Activated gamma-delta T cell (primary cell): ENCODE measurements around the gene TPM4.

Experiments used
- DNase-seq: peaks from one replicate; lab custom pipeline; 2025; lab: John Stamatoyannopoulos, UW

Gene TPM4

DNA sequence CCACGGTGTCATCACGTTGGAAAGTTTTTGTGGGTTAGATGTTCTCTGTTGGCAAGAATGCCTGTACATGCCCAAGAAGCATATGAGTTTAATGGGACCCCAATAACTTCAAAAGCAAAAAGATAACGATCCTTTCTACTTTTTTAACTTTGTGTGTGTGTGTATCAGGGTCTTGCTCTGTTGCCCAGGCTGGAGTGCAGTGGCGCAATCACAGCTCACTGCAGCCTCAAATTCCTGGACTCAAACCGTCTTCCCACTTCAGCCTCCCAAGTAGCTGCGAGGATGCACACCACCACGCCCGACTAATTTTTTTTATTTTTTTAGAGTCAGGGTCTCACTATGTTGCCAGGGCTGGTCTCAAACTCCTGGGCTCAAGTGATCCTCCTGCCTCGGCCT lies 34.3 kb upstream of the TPM4 start:
- DNase-seq, result no peak

GRCh38 chr19:16042533-16043085 lies 33.7 kb upstream of the TPM4 start:
- DNase-seq, result no peak

DNA sequence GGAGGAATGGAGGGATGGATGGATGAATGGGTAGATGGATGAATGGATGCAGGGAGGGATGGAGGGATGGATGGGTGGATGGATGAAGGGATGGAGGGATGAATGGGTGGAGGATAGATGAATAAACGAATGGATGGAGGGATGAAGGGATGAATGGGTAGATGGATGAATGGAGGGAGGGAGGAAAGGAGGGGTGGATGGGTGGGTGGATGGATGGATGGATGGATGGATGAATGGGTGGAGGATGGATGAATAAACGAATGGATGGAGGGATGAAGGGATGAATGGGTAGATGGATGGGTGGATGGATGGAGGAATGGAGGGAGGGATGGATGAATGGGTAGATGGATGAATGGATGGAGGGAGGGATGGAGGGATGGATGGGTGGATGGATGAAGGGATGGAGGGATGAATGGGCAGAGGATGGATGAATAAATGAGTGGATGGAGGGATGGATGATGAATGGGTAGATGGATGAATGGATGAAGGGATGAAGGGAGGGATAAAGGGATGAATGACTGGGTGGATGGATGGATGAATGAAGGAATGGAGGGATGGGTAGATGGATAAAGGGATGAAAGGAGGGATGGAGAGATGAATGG lies 33.0 kb upstream of the TPM4 start:
- no peak for DNase-seq

- DNase-seq, result no peak
Measured at GRCh38 chr19:16044746-16045145, 31.5 kb upstream of the TPM4 start.

DNA sequence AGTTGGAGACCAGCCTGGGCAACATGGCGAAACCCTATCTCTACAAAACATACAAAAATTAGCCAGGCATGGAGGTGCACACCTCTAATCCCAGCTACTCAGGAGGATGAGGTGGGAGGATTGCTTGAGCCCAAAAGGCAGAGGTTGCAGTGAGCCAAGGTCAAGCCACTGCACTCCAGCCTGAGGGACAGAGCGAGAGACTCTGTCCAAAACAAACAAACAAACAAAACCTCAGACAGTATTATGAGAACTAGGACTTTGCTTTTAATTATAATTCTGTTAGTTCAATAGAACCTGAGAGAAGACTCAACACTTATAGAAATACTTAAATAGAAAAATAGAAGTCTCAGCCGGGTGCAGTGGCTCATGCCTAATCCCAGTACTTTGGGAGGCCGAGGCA lies 31.1 kb upstream of the TPM4 start:
- DNase-seq, result no peak

- DNase-seq, result no peak
Measured at GRCh38 chr19:16045893-16046292, 30.4 kb upstream of the TPM4 start.

- no peak for DNase-seq
Measured at GRCh38 chr19:16048583-16048982, 27.7 kb upstream of the TPM4 start.

GRCh38 chr19:16051254-16052025 lies 24.9 kb upstream of the TPM4 start:
- DNase-seq, result no peak

DNA sequence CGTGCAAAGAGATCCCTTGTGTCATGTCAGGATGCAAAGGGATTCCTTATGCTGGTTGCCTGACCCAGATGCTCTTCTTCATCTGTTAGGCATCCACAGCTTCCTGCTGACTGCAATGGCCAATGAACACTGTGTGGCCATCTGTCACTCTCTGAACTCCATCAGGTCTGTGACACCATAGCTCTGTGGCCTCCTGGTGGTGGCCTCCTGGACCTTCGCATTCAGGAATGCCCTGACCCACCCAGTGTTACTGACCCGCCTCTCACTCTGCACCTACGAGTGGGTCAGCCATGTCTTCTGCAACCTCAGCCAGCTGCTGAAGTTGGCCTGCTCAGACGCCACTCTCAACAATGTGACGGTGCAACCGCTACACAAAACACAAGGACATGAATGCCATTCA lies 23.9 kb upstream of the TPM4 start:
- DNase-seq, result no peak

DNA sequence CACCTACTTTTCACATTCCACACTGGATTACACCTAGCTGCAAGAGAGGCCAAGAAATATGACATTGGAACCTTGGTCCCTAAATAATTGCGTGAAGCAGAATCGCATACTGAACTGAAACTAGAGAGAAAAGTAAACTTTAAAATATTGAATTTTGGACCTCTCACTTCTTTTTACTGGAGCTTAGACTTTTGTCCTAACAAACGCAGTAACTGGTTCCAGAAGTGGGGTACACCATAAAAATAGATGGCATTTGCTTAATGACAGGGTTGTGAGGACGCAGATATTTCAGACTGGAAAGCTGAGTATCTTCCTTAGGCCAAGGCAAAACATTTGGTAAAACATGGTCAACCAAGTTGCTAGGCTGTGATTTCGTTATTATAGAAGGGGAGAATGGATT lies 19.2 kb upstream of the TPM4 start:
- DNase-seq, result no peak

- DNase-seq, result no peak
Measured at GRCh38 chr19:16060294-16060693, 16.0 kb upstream of the TPM4 start.

DNA sequence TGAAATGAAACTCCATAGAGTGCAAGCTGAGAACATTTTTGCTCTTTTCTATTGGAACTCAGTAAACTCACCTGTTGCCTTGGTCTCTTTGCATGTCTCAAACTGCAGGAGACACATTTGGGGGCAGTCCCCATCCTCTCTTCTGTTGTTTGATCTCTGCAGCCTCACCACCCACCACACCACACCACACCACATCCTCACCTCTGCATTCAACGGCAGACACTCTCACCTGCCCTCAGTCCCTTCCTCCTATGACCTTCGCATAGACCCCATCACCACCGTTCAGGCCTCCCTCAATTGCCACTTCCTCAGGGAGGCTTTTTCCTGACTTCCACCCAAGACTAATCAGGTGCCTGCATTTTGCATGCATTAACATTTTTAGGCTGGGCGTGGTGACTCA lies 14.4 kb upstream of the TPM4 start:
- DNase-seq, result no peak

GRCh38 chr19:16062789-16063188 lies 13.5 kb upstream of the TPM4 start:
- no peak for DNase-seq

DNA sequence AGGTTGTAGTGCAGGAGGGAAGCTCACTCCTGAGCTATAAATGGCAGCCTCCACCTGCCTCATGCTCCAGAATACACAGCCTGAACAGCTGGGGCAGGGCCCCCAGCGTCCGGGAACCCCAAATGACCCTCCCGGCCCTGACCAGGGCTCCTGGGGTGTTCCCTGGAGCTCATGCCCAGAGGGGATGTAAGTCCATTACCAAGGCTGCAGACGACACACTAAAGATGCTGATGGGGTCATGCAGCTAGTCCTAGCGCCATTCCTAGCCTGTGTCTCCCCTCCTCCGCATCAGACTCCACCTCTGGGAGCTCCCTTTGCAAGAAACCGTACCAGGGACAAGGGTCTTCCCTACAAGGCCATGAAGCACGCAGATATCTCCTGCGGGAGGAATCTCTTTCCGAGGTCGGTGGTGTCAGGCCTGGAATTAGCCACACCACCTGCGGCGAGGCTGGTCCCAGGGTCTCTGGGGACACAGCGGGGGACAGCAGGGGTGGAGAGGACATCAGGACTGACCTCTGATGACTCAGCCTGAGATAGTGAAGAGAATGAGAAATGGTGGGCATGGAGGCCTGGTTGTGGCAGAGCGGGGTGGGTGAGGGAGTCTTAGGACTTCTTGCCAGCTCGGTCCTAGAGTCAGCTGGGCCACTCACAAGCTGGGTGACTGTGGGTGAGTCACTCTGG lies 11.9 kb upstream of the TPM4 start:
- DNase-seq, result no peak

DNA sequence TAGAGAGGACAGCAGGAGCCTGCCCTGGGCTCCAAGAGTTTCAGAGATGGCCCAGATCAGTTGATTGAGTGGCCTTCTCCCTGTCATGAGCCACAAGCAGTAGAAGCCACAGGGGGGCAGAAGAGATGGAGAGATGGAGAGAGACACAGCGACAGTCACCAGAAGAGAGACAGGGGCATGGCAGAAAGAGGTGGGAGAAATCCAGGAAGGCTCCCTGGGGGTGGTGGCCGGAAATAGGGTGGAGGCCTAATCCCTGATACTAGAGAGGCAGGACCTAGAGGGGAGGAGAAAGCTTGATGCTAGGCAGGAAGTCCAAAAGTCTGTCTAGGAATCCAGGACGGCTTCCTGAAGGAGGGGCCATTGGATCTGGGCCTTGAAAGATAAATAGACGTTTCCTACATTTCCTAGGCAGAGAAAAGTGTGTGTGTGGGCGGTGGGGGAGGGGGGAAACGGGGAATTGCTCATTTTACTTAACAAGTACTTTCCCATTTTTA lies 9.6 kb upstream of the TPM4 start:
- DNase-seq, result no peak

DNA sequence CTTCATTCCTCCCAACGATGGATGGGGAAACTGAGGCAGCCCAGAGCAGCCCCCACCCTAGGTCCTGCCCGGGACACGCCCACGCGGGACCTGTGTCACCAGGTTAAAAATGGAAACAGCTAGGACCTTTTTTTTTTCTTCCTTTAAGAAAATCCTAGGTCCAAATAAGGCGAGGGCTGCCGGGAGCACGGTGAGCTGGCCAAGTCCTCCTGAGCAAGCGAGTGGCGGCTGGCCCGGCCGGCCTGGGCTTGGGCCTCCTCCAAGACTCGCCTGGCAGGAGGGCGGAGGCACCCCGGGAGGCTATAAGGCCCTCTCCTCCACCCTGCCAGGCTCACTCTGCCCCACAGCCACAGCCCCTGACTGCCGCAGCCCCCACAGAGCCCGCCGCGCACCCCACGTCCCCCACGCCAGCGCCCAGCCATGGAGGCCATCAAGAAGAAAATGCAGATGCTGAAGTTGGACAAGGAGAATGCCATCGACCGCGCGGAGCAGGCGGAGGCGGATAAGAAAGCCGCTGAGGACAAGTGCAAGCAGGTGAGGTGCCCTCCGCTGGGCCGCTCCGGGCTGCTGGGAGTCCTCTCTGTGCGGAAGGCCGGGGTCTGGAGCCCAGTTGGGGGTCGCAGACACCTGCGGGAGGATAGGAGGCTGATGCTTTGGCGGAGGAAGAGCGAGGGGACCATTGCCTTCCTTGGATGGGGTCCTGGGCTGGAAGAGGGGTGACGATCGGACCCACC lies 8.9 kb upstream of the TPM4 start:
- DNase-seq, result no peak

DNA sequence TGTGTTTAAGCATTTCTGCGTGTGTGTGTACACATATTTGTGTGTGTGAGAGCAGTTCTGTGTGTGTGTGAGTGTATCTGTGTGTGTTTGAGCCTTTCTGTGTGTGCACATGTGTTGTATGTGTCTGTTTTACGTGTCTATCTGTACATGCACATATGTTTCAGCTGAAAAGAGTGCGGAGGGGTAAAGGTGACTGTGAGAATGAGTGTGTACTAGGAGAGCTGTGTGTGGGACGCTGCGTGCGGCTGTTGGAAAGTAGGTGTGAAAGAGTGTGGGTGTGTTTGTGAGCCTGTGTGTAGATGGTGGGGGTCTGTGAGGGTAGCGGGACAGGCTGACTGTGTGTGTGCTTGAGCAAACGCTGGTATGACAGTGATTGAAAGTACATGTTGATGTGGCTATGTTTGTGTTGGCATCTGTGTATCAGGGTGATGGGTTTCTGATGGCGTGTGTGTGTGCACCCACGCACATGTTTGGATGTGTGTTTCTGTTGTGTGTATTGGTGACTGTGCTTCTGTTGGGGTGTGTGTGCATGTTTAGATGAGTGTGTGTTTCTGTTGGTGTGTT lies 7.5 kb upstream of the TPM4 start:
- no peak for DNase-seq

- no peak for DNase-seq
Measured at GRCh38 chr19:16069813-16070365, 6.4 kb upstream of the TPM4 start.

GRCh38 chr19:16070366-16070990 lies 5.8 kb upstream of the TPM4 start:
- peak; percentile 38 for DNase-seq

- no peak for DNase-seq
Measured at GRCh38 chr19:16071072-16071691, 5.1 kb upstream of the TPM4 start.

DNA sequence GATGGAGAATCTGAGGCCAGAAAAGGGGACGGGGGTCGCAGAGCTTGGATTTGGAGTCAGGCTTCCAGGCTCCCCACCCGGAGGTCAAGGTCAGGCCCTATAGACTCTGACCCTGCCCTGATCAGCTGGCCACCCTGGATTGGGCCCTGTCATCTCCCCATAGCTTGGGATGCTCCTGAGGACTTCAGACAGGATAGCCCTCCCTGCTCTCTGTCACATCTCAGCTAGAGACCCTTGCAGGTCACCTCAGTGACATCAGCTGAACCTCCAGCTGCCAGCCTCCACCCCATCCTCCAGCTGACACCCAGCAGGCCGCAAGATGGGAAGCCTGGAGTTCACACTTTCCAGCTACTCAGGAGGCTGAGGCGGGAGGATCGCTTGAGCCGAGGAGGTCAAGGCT lies 2.8 kb upstream of the TPM4 start:
- no peak for DNase-seq
